Right lobe of liver (tissue), 4 donors: ENCODE measurements around the gene IPO11.

Experiments
- CTCF ChIP-seq, 4 donors: fragments of 200-600 bp in 3 of 4; fragments of 450-650 bp in 1 of 4; IDR thresholded peaks; one replicate each; pipeline versions ENCODE4 v1.5.1 to v1.8.0; 2016 to 2022; ENCODE audit warnings: antibody characterized with exemption in 4 of 4, mild to moderate bottlenecking in 2 of 4
- POLR2A ChIP-seq: fragments of 450-650 bp; IDR thresholded peaks from one replicate; pipeline ENCODE4 v1.6.1; 2017; ENCODE audit warnings: antibody characterized with exemption, mild to moderate bottlenecking
- donor health status: DM: no; HTN: no; CAD: no.
- donor health status: DM: no; HTN: no; CAD: no.
- donor health status: DM: no; HTN: yes; CAD: no.

GRCh38 chr5:62596691-62597090 is 184.1 kb downstream of the IPO11 start:
- TF ChIP-seq CTCF (IDR thresholded peaks at IDR 0.05), result no peak
- TF ChIP-seq POLR2A, result no peak
